Natural killer cell (primary cell): Measurements from ENCODE around the gene PRKG1. TPM values are rescaled to one million over a fixed set of nuclear protein-coding genes. Genes with fewer than 3 reads are reported as not detected.
"Not testable (repeated sequence)": the region's sequence is repeated elsewhere in the genome, so short reads cannot be mapped to it uniquely, and the experiment has no call there.

Experiments used
- ATAC-seq, 3 donors: fragments of 150-1000 bp in 2 of 3; fragments of 200-7000 bp in 1 of 3; cut with Tn5 transposase; 1 replicate in 1 of 3; 2 replicates in 2 of 3; pipeline ENCODE4 v1.10.0; 2021; ENCODE audit warnings: mild to moderate bottlenecking in 2 of 3, moderate library complexity in 2 of 3
- DNase-seq, 2 donors: peaks; one replicate each; pipeline versions ENCODE4 v3.0.0 to v3.0.0-alpha.2; 2013 to 2021; ENCODE audit warnings: mixed read lengths in 1 of 2
- H3K27ac ChIP-seq: one replicate; pipeline ENCODE4 v1.5.1; 2013; ENCODE audit warnings: mild to moderate bottlenecking, low read length
- H3K27me3 ChIP-seq: one replicate; pipeline ENCODE4 v1.6.1; 2013; ENCODE audit warnings: low read length; ENCODE audit not compliant: control insufficient read depth, insufficient read depth
- H3K36me3 ChIP-seq: one replicate; pipeline ENCODE4 v1.6.1; 2013; ENCODE audit warnings: low read length; ENCODE audit not compliant: control insufficient read depth, insufficient read depth
- H3K4me1 ChIP-seq: one replicate; pipeline ENCODE4 v1.6.1; 2013; ENCODE audit warnings: low read length; ENCODE audit not compliant: control insufficient read depth, insufficient read depth
- H3K4me3 ChIP-seq: one replicate; pipeline ENCODE4 v1.5.1; 2013; ENCODE audit warnings: low read length
- H3K9me3 ChIP-seq: one replicate; pipeline ENCODE4 v1.6.1; 2013; ENCODE audit warnings: low read length; ENCODE audit not compliant: control insufficient read depth, insufficient read depth
- H3K27ac Mint-ChIP-seq, 2 donors: one replicate each; pipeline ENCODE4 v1.8.0; 2022; ENCODE audit warnings: mild to moderate bottlenecking in 2 of 2, mixed read lengths in 2 of 2, moderate library complexity in 1 of 2
- H3K27me3 Mint-ChIP-seq, 2 donors: one replicate each; pipeline ENCODE4 v1.8.0; 2022; ENCODE audit warnings: low read depth in 2 of 2, mixed read lengths in 2 of 2
- H3K36me3 Mint-ChIP-seq: one replicate; pipeline ENCODE4 v1.8.0; 2022; ENCODE audit warnings: mixed read lengths
- H3K4me1 Mint-ChIP-seq, 2 donors: one replicate each; pipeline ENCODE4 v1.8.0; 2022; ENCODE audit warnings: mixed read lengths in 2 of 2
- H3K4me3 Mint-ChIP-seq: one replicate; pipeline ENCODE4 v1.8.0; 2022; ENCODE audit warnings: mild to moderate bottlenecking, moderate library complexity, mixed read lengths
- H3K9me3 Mint-ChIP-seq, 2 donors: one replicate each; pipeline ENCODE4 v1.8.0; 2022; ENCODE audit warnings: mixed read lengths in 2 of 2
- WGBS: methylation state at CpG from one replicate; pipeline ENCODE4 v1.1.7; 2013; ENCODE audit warnings: missing lambda C conversion rate; ENCODE audit not compliant: insufficient coverage; 5-methylcytosine and 5-hydroxymethylcytosine counted together
- intact Hi-C: fragments of 100-400 bp; cut with micrococcal nuclease; formaldehyde crosslinking; loops from one replicate; pipeline ENCODE4 v1.14.2; 2022
- total RNA-seq, 4 donors: library from RNA; stranded (reverse); fragments of 120-200 nt in 1 of 4; gene quantifications; one replicate each; pipeline versions ENCODE4 v1.2.3 to v1.2.4, GENCODE V29; 2013 to 2022
- TF ChIP-seq, protein P1 (sequence below): fragments of 200-600 bp; IDR thresholded peaks from one replicate; pipeline ENCODE4 v1.8.0; 2022; ENCODE audit warnings: antibody characterized with exemption

Gene PRKG1
- total RNA-seq, 3 donors from 2014 or later (not counting 1 experiment from before 2014, with no cell fraction given), result 0.23 to 0.41 (median 0.35) TPM

- Mint-ChIP-seq H3K4me1 (no peaks in the 10 kb centered on the region), H3K27me3 (no peaks in the 10 kb centered on the region), H3K36me3 (no peaks in the 10 kb centered on the region), H3K4me3 (no peak overlapping the region), H3K27ac (no peak overlapping the region), H3K9me3 (peaks cover 0 to 2% of the 10 kb centered on the region in 2 donors)
- no peak overlapping the region for H3K4me3 ChIP-seq
- no peak overlapping the region for H3K27ac ChIP-seq
- no peaks in the 10 kb centered on the region for H3K36me3 ChIP-seq
- H3K9me3 ChIP-seq, result no peaks in the 10 kb centered on the region
- H3K4me1 ChIP-seq, result no peaks in the 10 kb centered on the region
- ATAC-seq, result no peak
- WGBS, result 75% methylated on average over 2 of the region's 3 CpGs
- TF ChIP-seq, protein P1, sequence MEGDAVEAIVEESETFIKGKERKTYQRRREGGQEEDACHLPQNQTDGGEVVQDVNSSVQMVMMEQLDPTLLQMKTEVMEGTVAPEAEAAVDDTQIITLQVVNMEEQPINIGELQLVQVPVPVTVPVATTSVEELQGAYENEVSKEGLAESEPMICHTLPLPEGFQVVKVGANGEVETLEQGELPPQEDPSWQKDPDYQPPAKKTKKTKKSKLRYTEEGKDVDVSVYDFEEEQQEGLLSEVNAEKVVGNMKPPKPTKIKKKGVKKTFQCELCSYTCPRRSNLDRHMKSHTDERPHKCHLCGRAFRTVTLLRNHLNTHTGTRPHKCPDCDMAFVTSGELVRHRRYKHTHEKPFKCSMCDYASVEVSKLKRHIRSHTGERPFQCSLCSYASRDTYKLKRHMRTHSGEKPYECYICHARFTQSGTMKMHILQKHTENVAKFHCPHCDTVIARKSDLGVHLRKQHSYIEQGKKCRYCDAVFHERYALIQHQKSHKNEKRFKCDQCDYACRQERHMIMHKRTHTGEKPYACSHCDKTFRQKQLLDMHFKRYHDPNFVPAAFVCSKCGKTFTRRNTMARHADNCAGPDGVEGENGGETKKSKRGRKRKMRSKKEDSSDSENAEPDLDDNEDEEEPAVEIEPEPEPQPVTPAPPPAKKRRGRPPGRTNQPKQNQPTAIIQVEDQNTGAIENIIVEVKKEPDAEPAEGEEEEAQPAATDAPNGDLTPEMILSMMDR, result no peak
- H3K27me3 ChIP-seq, result no peaks in the 10 kb centered on the region
- intact Hi-C loops, result no loop called here
- DNase-seq, result no peak
Measured at GRCh38 chr10:52197098-52197497, 1122.8 kb downstream of the PRKG1 start.

DNA sequence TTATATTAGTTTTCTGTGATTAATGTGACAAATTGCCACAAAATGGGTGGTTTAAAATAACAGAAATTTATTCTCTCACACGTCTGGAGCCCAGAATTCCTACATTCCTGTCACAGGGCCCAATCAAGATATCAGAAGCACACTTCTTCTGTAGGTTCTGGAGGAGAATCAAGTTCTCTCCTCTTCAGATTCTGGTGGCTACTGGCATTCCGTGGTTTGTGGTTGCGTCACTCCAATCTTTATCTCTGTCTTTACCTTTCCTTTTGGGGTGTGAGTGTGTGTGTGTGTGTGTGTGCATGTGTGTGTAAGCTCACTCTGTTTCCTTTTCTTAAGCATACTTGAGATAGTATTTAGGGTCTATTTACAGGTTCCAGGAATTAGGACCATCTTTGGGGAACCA is 1124.3 kb downstream of the PRKG1 start:
- 17% methylated on average over 1 of the region's 3 CpGs for WGBS

GRCh38 chr10:52204906-52205305 is 1130.6 kb downstream of the PRKG1 start:
- H3K4me1 ChIP-seq, H3K4me3 Mint-ChIP-seq, DNase-seq, H3K27ac Mint-ChIP-seq, H3K9me3 ChIP-seq, H3K27ac ChIP-seq, H3K27me3 Mint-ChIP-seq, H3K4me3 ChIP-seq, H3K9me3 Mint-ChIP-seq, H3K36me3 Mint-ChIP-seq, H3K4me1 Mint-ChIP-seq, H3K36me3 ChIP-seq, H3K27me3 ChIP-seq, ATAC-seq: not testable (repeated sequence)
- intact Hi-C loops, result loop anchor here (10.0 kb wide), 1 partner anchor 60 kb away; no protein-coding TSS in a partner anchor
- WGBS, result 79% methylated on average over 7 of the region's 7 CpGs

More for the DNA sequence above, 1124.3 kb downstream of the PRKG1 start:
- peaks cover 0 to 2% of the 10 kb centered on the region in 2 donors for H3K9me3 Mint-ChIP-seq
- no peak for ATAC-seq
- H3K4me1 Mint-ChIP-seq, result no peaks in the 10 kb centered on the region
- H3K27me3 Mint-ChIP-seq, result no peaks in the 10 kb centered on the region
- no peak for DNase-seq
- no peak overlapping the region for H3K27ac ChIP-seq
- no peaks in the 10 kb centered on the region for H3K4me1 ChIP-seq
- no peaks in the 10 kb centered on the region for H3K36me3 Mint-ChIP-seq
- H3K27me3 ChIP-seq, result no peaks in the 10 kb centered on the region
- no peaks in the 10 kb centered on the region for H3K9me3 ChIP-seq
- H3K36me3 ChIP-seq, result no peaks in the 10 kb centered on the region
- no peak overlapping the region for H3K4me3 Mint-ChIP-seq
- H3K27ac Mint-ChIP-seq, result no peak overlapping the region
- H3K4me3 ChIP-seq, result no peak overlapping the region
- intact Hi-C loops, result no loop called here
- TF ChIP-seq, protein P1, result no peak

DNA sequence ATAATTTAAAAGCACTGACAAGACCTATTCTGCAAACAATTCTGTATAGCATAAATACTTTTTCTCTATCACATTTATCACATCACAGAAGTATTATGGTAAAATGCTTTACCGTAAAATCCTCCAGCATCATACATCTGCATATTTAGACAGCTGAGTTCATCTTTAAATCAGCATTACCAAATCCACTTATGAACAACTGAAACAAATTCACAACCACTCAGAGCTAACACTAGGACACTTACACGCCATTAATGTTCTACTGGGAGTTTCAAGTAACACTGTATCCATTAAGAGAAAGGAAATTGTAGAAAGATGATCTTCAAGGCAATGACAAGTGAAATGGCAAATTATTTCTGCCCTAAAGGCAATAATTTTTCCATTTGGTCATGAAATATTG is 1134.1 kb downstream of the PRKG1 start:
- Mint-ChIP-seq H3K4me1 (no peaks in the 10 kb centered on the region), H3K27me3 (no peaks in the 10 kb centered on the region), H3K27ac (no peak overlapping the region), H3K4me3 (no peak overlapping the region), H3K36me3 (no peaks in the 10 kb centered on the region), H3K9me3 (peaks cover 0 to 2% of the 10 kb centered on the region in 2 donors)
- ATAC-seq (no peak), DNase-seq (no peak)
- intact Hi-C loops, result loop anchor here (10.0 kb wide), 1 partner anchor 64 kb away; no protein-coding TSS in a partner anchor
- Histone ChIP-seq H3K4me1 (no peaks in the 10 kb centered on the region), H3K9me3 (no peaks in the 10 kb centered on the region), H3K4me3 (no peak overlapping the region), H3K27me3 (no peaks in the 10 kb centered on the region), H3K36me3 (no peaks in the 10 kb centered on the region), H3K27ac (no peak overlapping the region)
- TF ChIP-seq, protein P1, result no peak
- whole genome bisulfite sequencing, result 100% methylated on average over 1 of the region's 2 CpGs
